Tongue (tissue), 2 donors: ENCODE measurements around the gene MFAP2. TPM values are rescaled to one million over a fixed set of nuclear protein-coding genes. Genes with fewer than 3 reads are reported as not detected.
"Not testable (repeated sequence)": the region's sequence is repeated elsewhere in the genome, so short reads cannot be mapped to it uniquely, and the experiment has no call there.

Experiments used
- DNase-seq: peaks from one replicate; pipeline ENCODE4 v3.0.0-alpha.2; 2015
- total RNA-seq: library from RNA; depleted of rRNA; stranded (reverse); fragments of >200 nt; gene quantifications from one replicate; pipeline ENCODE4 v1.2.3, GENCODE V29; 2014

The MFAP2 gene
- total RNA-seq, 1 donor from 2014 or later = 31.6 TPM

DNA sequence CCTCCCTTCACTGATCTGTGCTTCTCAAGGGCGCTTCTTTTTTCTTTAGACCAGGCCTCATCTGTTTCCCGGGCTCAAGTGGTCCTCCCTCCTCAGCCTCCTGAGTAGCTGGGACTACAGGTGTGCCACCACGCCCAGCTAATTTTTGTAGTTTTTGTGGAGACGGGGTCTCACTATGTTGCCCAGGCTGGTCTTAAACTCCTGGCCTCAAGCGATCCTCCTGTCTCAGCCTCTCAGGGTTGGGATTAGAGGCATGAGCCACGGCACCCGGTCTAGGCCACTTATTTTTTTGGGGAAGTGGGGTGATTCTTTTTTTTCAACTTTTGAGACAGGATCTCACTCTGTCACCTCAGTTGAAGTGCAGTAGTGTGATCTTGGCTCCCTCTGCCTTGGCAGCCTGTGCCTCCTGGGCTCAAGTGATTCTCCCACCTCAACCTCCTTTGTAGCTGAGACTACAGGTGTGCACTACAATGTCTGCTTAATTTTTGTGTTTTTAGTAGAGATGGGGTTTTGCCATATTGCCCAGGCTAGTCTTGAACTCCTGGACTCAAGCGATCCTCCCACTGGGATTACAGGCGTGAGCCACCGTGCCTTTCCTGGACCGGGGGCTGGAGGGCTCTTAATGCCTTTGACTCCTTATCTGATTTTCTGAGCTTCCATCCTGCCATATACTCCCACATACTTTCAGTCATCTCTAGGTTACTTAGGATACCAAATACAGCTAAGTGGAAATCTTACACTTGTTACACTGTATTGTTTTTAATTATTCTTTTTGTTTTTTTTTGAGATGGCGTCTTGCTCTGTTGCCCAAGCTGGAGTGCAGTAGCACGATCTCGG, 18.9 kb downstream of the MFAP2 start:
- no peak for DNase-seq

DNA sequence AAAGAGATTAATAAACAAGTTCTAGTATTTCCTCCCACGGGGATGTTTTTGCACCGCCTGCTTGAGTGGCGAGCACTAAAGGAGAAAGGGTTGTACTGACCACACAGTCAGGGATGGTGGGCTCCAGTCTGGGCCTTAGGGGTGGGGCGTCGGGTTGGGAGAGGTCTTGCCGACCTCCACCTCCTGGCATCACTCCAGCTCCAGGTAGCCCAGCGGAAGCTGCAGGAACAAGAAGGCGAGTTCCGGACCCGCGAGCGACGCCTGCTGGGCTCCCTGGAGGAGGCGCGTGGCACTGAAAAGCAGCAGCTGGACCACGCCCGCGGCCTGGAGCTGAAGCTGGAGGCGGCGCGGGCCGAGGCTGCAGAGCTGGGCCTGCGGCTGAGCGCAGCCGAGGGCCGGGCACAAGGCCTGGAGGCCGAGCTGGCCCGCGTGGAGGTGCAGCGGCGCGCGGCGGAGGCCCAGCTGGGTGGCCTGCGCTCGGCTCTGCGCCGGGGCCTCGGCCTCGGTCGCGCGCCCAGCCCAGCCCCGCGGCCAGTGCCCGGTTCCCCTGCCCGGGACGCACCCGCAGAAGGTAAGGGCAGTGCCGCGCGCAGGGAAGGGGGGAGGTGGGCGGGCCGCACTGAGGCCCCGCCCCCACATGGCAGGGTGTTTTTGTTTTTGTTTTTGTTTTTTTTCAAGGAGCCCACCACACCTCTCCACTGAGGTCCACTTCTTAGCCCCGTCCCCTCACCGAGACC, 19.7 kb downstream of the MFAP2 start:
- DNase-seq = peak; percentile 85

DNA sequence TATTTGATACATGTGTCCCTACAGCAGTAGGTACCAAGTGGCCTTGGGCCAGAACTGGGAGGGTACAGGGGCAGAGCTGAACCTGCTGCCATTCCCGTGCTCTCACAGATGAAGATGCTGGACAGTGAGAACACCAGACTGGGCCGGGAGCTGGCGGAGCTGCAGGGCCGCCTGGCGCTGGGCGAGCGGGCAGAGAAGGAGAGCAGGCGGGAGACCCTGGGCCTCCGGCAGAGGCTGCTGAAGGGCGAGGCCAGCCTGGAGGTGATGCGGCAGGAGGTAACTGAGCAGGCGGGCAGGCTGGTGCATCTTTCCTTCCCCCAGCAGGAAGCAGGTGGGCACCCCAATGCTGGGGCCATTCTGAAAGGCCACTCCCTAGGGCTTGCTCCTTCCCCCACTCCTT, 21.9 kb downstream of the MFAP2 start:
- no peak for DNase-seq

DNA sequence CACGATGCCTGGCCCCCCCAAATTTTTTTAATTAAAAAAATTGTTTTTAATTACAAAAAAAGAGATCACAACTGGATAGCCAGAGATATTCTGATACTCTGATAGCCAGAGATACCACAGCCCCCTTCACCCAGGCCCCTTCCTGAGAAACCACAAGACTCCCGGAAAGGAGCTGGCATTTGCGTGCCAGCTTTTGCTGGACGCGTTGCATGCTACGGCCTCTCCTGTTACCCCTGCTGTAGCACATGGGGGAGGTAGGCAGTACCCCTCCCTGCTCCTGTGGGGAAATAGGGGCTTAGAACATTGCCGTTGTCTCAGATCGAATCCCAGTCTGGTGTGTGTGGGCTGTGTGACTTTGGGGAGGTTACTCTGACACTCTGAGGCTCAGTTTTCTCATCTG, 22.7 kb downstream of the MFAP2 start:
- no peak for DNase-seq

DNA sequence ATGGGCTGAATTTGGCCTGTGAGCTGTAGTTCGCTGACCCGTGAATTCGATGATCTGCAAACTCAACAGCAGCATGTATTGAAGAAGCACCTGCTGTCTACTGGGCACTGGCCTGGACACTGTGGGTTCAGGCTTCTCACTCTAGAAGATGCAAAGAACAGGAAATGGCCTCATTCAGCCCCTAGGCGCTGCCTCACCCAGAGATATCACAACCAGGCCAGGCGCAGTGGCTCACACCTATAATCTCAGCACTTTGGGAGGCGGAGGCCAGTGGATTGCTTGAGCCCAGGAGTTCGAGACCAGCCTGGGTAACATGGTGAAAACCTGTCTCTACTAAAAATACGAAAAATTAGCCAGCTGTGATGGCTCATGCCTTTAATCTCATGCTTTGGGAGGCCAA, 23.6 kb downstream of the MFAP2 start:
- no peak for DNase-seq

DNA sequence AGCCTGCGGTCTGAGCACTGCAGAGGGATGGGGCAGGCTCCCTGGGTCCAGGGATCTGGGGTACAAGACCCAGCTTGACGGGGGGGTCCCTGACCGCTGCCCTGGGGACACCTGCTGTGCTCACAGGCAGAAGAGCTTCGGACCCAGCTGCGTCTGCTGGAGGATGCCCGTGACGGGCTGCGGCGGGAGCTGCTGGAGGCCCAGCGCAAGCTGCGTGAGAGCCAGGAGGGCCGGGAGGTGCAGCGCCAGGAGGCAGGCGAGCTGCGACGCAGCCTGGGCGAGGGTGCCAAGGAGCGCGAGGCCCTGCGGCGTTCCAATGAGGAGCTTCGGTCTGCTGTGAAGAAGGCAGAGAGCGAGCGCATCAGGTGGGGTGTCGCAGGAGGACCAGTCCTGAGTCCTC, 25.2 kb downstream of the MFAP2 start:
- DNase-seq = no peak

DNA sequence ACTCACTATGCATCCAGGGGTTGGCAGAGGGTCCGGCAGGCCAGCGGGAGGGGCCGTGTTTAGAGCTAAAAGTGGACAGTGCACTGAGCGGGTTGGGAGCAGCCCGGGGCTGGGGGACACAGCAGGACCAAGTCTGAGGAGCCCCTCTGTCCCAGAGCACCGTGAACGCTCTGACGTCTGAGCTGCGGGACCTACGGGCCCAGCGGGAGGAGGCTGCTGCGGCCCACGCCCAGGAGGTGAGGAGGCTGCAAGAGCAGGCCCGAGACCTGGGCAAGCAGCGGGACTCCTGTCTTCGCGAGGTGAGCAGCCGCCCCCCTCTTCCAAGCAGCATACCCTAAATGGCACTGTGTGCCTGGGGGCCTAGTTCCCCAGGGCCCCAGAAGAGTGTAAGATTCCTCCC, 25.8 kb downstream of the MFAP2 start:
- DNase-seq = no peak

DNA sequence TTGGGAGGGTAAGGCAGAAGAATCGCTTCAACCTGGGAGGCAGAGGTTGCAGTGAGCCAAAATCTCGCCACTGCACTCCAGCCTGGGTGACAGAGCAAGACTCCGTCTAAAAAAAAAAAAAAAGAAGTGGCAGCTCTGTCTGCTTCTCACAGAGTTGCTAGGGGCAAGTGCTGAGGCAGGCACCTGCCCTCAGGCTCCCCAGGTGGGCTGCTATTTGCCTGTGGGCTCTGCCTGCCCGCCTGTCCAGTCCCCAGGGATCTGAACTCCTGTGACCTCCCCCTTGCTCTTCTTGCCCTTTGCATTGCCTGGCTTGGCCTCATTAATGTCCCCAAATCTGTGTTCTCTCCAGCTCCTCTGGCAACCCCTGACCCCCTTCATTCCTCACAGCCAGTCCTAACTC, 28.0 kb downstream of the MFAP2 start:
- DNase-seq = not testable (repeated sequence)

DNA sequence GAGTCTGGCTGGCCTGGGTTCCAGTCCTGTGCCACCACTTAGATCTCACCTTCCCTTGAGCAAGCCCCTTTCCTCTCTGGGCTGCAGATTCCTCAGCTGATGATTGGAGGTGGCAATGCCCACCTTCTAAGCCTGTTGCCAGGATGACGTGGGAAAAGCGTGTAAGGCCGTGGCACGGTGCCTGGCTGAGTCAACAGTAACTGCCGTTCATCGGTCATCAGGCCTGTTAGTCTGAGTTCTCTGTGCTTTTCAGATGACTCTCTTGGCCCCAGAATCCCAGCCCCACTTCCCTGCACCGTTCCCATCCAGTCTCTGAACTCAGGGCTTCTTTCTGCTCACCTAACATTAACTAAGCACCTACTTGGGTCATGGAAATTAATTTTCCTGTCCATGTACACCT, 31.4 kb downstream of the MFAP2 start:
- not testable (repeated sequence) for DNase-seq

DNA sequence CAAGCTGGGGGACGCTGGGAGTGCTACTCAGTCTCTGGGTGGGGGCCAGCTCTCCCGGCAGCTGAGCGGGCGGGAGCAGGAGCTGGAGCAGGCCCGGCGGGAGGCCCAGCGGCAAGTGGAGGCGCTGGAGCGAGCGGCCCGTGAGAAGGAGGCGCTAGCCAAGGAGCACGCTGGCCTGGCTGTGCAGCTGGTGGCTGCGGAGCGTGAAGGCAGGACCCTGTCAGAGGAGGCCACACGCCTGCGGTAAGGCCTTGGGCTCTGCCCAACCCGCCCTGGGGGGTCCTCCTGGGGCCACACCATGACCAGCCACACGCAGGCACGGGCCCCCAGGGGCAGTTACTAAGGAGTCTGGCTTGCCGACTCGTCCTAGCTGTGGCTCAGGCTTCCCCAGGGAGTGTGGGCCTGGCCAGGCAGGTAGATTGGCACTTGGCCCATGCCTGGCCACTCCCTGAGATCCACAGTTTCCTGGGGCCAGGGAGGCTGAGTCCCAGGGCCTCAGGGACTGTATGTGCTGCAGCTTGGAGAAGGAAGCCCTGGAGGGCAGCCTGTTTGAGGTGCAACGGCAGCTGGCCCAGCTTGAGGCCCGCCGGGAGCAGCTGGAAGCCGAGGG, 32.0 kb downstream of the MFAP2 start:
- not testable (repeated sequence) for DNase-seq

DNA sequence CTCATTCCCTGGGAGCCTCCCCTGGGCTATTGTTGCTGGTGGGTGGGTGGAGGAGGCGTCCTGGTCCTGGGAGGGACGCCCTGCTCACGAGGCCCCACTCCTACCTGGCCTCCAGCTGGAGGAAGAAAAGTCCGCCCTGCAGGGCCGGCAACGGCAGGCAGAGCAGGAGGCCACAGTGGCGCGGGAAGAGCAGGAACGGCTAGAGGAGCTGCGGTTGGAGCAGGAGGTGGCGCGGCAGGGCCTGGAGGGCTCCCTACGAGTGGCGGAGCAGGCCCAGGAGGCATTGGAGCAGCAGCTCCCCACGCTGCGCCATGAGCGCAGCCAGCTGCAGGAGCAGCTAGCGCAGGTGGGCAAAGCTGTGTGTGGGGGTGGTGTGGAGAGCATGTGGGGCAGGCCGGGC, 33.8 kb downstream of the MFAP2 start:
- DNase-seq = no peak

DNA sequence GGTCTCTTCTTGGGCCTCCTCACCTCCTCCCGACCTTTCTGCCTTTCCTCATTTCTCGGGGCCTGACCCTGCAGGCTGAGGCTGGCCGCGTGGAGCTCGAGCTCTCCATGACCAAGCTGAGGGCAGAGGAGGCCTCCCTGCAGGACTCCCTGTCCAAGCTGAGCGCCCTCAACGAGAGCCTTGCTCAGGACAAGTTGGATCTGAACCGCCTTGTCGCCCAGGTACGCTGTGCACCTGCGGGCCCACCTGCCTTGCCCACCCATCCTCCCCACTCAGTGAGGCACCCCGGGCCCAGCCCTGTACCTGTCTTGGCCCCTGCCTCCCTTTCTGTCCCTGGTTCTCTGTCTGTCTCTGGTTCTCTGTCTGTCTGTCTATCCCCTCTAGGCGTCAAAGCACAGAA, 34.2 kb downstream of the MFAP2 start:
- not testable (repeated sequence) for DNase-seq

DNA sequence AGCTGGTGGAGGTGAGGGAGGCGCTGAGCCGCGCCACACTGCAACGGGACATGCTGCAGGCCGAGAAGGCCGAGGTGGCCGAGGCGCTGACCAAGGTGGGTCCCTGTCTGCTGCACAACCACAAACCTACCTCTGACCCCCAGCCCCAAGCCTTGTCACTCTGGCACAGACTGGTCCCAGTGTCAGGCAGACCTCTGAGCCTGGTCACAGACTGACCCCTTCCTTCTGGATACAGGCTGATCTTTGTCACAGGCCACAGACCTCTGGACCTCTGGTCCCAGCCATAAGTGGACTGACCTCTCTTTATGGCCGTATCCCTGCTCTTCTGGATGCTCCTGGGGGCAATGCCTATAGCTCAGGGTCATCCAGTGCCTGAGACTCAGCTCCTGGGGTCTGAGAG, 34.9 kb downstream of the MFAP2 start:
- DNase-seq = not testable (repeated sequence)

DNA sequence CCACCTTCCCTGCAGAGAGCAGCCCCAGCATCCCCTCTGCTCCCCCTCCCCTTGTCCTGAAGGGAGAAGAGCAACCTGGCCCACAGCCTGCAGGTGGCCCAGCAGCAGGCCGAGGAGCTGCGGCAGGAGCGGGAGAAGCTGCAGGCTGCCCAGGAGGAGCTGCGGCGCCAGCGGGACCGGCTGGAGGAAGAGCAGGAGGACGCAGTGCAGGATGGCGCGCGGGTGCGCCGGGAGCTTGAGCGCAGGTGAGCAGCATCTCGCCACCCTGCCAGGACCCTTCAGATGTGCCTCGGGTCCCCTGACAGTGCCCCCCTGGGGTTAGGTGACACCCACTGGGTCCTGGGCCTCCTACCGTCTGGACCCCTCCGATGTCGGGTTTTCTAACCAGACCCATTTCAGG, 36.4 kb downstream of the MFAP2 start:
- DNase-seq = no peak

DNA sequence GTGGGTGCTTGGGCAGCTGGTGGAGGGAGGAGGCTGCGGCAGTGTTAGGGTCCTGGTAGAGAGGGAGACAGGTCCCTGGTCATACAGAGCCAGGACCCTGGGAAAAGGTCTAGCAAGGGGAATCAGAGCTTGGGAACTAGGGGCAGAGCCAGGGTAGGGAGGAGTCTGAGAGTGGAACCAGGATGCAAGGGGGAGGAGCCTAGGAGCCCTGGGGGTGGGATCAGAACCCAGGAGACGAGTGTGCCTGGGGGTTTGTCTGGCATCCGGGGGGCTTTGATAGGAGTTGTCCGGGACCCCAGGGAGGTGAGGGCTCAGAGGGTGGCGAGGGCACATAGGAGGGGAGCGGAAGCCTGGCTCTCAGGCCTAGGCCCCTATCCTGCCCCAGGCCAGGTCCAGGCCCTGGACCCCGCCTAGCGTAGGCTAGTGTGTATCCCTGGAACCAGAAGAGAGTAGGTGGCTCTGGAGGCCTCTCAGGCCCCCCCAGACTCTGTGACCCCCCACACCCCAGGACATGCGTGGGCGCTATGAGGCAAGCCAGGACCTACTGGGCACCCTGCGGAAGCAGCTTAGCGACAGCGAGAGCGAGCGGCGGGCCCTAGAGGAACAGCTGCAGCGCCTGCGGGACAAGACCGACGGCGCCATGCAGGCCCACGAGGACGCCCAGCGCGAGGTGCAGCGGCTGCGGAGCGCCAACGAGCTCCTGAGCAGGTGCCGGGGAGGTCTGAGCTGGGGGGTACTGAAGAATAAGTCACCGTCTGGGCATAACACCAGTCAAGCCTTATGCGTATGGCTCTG, 40.8 kb downstream of the MFAP2 start:
- not testable (repeated sequence) for DNase-seq

DNA sequence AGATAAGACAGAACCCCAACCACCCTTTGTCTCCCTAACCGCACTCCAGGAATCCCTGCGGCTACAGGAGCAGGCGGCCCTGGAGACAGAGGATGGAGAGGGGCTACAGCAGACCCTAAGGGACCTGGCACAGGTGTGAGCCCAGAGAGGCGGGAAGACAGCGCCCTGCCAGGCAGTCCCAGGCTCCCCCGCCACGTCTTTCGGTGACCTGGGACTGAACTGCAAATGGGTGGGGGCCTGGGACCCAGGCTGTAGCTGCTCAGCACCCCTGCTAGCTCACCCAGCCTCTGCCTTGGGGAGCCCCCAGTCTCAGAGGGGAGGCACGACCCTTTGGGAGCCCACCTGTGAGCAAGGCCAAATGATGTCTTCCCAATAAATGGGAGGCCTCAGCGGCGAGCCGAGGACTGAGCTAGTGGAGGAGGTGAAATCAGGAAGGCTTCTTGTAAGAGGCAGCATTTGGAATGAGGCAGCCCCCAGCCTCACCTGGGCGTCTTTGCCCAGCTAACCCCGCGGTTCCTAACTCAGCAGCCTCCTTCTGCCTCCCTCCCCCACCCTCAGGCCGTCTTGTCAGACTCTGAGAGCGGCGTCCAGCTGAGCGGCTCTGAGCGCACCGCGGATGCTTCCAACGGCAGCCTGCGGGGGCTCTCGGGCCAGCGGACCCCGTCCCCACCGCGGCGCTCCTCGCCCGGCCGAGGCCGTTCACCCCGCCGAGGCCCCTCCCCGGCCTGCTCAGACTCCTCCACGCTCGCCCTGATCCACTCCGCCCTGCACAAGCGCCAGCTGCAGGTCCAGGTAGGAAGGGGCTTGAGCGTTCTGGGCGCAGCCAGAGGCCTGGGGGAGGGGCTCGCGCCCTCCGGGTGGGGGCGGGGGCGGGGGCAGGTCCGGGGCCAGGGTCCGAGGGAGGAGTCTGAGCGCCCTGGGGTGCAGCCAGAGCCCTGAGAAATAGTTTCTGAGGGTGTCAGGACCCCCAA, 41.8 kb downstream of the MFAP2 start:
- DNase-seq = no peak

DNA sequence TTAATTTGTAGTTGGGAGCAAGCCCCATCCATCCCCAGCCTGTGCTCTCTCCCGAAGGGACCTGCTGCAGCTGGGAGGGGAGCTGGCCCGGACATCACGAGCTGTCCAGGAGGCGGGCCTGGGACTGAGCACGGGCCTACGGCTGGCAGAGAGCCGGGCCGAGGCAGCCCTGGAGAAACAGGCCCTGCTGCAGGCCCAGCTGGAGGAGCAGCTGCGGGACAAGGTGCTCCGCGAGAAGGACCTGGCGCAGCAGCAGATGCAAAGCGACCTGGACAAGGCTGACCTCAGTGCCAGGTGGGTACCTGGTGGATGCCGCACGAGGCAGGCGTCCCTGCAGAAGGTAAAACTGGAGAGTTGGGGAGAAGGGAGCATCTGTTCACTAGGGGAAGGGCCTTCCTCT, 43.8 kb downstream of the MFAP2 start:
- not testable (repeated sequence) for DNase-seq

DNA sequence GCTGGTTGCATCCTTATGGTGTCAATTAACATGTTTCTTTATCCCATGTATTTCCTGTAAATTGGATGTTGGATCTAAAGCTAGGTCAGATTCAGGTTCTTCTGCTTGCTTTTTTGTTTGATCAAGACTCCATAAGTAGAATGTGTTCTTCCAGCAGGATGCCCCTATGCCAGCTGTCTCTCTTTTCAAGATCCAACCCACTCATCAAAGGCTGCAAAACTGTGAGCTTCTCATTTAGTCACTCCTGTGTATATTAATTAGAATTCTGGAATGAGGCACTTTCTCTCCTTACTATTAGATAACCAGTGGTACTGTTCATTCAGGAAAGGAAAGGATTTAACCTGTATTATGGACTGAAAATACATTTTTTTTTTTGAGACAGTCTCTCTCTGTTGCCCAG, 46.5 kb downstream of the MFAP2 start:
- DNase-seq = not testable (repeated sequence)

DNA sequence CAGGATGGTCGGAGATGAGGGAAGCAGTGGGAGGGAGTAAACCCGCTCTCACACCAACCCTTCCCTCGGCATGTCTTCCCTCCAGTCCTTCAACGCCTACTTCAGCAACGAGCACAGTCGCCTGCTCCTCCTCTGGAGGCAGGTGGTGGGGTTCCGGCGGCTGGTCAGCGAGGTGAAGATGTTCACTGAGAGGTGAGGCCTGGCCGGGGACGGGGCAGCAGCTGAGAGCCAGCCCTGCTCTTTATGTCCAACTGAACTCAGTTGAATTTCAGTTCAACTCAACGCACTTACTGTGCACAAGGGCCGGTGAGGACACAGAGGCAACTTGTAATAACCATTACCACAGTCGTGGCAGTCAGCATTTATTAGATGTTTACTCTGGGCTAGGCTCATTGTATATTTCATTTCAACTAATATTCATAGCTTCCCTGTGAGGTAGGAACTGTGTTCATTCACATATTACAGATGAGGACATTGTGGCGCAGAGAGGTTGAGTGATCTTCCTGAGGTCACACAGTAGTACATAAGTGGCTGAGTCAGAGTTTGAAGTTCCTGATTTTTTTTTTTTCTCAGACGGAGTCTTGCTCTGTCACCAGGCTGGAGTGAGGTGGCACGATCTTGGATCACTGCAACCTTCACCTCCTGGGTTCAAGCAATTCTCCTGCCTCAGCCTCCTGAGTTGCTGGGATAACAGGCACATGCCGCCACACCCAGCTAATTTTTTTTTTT, 49.0 kb downstream of the MFAP2 start:
- not testable (repeated sequence) for DNase-seq
